Measurements from ENCODE around the gene SCFD2. TPM values are rescaled to one million over a fixed set of nuclear protein-coding genes. Genes with fewer than 3 reads are reported as not detected.

The SCFD2 gene
- total and polyA plus RNA-seq, 2 of the 8 experiments (the other 6 are each of a cell fraction or from before 2014, with no cell fraction given), result 6.2 to 10.2 TPM

DNA sequence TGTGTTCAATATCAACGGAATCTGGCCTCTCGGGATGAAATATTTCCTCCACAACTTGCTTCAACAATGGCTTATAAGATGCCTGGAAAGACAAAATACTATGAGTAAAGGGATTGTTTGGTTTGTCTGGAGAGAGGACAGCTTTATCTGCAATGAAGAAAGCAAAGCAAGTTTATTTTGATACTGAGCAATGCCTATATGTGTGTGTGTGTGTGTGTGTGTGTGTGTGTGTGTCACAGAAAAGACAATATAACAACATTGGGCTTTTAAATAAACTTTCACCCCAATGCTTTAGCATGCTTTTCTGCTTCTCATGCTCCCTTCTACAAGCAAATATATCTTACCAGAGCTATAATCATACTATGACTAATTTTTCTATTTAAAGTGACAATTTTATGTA, 458.4 kb downstream of the SCFD2 start (continued):
- TF ChIP-seq, protein P1, sequence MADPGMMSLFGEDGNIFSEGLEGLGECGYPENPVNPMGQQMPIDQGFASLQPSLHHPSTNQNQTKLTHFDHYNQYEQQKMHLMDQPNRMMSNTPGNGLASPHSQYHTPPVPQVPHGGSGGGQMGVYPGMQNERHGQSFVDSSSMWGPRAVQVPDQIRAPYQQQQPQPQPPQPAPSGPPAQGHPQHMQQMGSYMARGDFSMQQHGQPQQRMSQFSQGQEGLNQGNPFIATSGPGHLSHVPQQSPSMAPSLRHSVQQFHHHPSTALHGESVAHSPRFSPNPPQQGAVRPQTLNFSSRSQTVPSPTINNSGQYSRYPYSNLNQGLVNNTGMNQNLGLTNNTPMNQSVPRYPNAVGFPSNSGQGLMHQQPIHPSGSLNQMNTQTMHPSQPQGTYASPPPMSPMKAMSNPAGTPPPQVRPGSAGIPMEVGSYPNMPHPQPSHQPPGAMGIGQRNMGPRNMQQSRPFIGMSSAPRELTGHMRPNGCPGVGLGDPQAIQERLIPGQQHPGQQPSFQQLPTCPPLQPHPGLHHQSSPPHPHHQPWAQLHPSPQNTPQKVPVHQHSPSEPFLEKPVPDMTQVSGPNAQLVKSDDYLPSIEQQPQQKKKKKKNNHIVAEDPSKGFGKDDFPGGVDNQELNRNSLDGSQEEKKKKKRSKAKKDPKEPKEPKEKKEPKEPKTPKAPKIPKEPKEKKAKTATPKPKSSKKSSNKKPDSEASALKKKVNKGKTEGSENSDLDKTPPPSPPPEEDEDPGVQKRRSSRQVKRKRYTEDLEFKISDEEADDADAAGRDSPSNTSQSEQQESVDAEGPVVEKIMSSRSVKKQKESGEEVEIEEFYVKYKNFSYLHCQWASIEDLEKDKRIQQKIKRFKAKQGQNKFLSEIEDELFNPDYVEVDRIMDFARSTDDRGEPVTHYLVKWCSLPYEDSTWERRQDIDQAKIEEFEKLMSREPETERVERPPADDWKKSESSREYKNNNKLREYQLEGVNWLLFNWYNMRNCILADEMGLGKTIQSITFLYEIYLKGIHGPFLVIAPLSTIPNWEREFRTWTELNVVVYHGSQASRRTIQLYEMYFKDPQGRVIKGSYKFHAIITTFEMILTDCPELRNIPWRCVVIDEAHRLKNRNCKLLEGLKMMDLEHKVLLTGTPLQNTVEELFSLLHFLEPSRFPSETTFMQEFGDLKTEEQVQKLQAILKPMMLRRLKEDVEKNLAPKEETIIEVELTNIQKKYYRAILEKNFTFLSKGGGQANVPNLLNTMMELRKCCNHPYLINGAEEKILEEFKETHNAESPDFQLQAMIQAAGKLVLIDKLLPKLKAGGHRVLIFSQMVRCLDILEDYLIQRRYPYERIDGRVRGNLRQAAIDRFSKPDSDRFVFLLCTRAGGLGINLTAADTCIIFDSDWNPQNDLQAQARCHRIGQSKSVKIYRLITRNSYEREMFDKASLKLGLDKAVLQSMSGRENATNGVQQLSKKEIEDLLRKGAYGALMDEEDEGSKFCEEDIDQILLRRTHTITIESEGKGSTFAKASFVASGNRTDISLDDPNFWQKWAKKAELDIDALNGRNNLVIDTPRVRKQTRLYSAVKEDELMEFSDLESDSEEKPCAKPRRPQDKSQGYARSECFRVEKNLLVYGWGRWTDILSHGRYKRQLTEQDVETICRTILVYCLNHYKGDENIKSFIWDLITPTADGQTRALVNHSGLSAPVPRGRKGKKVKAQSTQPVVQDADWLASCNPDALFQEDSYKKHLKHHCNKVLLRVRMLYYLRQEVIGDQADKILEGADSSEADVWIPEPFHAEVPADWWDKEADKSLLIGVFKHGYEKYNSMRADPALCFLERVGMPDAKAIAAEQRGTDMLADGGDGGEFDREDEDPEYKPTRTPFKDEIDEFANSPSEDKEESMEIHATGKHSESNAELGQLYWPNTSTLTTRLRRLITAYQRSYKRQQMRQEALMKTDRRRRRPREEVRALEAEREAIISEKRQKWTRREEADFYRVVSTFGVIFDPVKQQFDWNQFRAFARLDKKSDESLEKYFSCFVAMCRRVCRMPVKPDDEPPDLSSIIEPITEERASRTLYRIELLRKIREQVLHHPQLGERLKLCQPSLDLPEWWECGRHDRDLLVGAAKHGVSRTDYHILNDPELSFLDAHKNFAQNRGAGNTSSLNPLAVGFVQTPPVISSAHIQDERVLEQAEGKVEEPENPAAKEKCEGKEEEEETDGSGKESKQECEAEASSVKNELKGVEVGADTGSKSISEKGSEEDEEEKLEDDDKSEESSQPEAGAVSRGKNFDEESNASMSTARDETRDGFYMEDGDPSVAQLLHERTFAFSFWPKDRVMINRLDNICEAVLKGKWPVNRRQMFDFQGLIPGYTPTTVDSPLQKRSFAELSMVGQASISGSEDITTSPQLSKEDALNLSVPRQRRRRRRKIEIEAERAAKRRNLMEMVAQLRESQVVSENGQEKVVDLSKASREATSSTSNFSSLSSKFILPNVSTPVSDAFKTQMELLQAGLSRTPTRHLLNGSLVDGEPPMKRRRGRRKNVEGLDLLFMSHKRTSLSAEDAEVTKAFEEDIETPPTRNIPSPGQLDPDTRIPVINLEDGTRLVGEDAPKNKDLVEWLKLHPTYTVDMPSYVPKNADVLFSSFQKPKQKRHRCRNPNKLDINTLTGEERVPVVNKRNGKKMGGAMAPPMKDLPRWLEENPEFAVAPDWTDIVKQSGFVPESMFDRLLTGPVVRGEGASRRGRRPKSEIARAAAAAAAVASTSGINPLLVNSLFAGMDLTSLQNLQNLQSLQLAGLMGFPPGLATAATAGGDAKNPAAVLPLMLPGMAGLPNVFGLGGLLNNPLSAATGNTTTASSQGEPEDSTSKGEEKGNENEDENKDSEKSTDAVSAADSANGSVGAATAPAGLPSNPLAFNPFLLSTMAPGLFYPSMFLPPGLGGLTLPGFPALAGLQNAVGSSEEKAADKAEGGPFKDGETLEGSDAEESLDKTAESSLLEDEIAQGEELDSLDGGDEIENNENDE (IDR thresholded peaks at IDR 0.05; ENCODE audit: insufficient replicate concordance, low read length), result no peak
- TF ChIP-seq RXRA (IDR thresholded peaks at IDR 0.05; ENCODE audit: insufficient read depth, low read depth, low read length) (no peak), CHD1 (IDR thresholded peaks at IDR 0.05; ENCODE audit: low read depth, low read length) (no peak), SP1 (IDR thresholded peaks at IDR 0.05; ENCODE audit: low read depth, low read length) (no peak), RBBP5 (IDR thresholded peaks at IDR 0.05; ENCODE audit: borderline replicate concordance, low read depth, low read length) (no peak), SIRT6 (IDR thresholded peaks at IDR 0.05; ENCODE audit: low read length) (no peak)

All from H1 (cell line).